SU-DHL-6 (cell line): ENCODE data around the gene PLD3.

Experiments
- CTCF ChIP-seq: fragments of 200-600 bp; sonication (generic); IDR thresholded peaks from one replicate; pipeline ENCODE4 v1.5.1; 2017; ENCODE audit warnings: antibody characterized with exemption, mild to moderate bottlenecking, low read length, moderate library complexity; ENCODE audit not compliant: insufficient read depth, poor library complexity, severe bottlenecking
- EZH2phosphoT487 ChIP-seq: fragments of 200-600 bp; sonication (generic), shearing (Covaris generic); conservative IDR thresholded peaks from 2 replicates; pipeline ENCODE4 v1.6.1; 2018; ENCODE audit warnings: mild to moderate bottlenecking, antibody characterized with exemption, low read length, moderate library complexity, mixed read lengths

- TF ChIP-seq CTCF (no peak), EZH2phosphoT487 (no peak)
These were observed 31.1 kb downstream of the PLD3 start for GRCh38 chr19:40379446-40380198.
